D721Med (cell line): Measurements from ENCODE around the gene XIRP2.

Experiments used
- DNase-seq: peaks from one replicate; pipeline ENCODE4 v3.0.0; 2011; ENCODE audit warnings: low spot score; ENCODE audit not compliant: insufficient read length
- FAIRE-seq: peaks from 2 replicates; lab custom pipeline; 2011; peaks lifted over from hg19 to GRCh38; lab: Jason Lieb, UNC
- CTCF ChIP-seq: IDR thresholded peaks from 2 replicates; pipeline ENCODE4 v1.5.1; 2012; ENCODE audit warnings: mild to moderate bottlenecking, control low read depth; ENCODE audit not compliant: insufficient read depth; ENCODE audit errors: missing control alignments

Gene XIRP2

DNA sequence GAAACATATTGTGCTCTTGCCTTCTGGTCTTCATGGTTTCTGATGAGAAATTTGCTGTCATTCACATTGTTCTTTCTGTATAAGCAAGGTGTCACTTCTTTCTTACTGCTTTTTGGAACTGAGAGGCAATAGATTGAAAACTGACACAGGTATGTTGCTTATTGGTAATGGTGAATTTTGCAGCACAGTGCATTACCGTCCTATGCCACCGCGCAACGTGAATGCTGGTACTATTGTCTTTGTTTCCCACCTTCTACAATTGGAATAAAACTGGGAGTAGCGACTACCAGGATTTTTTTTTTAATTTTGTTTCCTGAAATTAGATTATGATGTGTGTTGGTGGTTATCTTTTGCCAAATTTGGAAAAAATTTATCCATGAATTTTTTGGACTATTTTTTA is 11.4 kb downstream of the XIRP2 start:
- no peak for FAIRE-seq
- TF ChIP-seq CTCF: no peak
- DNase-seq: no peak

DNA sequence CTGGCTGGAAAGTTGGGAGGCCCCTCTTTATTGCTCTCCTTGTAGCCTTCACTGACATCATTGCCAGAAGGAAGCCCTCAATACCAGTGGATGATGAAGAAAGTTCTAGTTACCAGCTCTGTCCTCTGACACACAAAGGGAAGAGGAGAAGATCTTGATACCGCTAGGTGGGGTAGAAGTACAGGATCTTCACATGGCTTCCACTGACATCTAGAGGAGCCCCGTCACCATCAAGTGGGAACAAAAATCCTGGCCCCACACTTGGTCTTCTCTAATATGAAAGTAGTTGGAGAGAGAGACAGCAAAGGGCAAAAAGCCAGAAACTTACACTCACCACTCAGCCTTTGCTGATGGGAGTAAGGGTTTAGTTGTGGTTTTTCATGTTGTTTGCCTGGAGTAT is 12.4 kb downstream of the XIRP2 start:
- no peak for FAIRE-seq
- TF ChIP-seq CTCF: no peak
- DNase-seq: no peak

- FAIRE-seq (no peak), DNase-seq (no peak)
- no peak for TF ChIP-seq CTCF
Observed at GRCh38 chr2:166901336-166901735, 13.1 kb downstream of the XIRP2 start.

DNA sequence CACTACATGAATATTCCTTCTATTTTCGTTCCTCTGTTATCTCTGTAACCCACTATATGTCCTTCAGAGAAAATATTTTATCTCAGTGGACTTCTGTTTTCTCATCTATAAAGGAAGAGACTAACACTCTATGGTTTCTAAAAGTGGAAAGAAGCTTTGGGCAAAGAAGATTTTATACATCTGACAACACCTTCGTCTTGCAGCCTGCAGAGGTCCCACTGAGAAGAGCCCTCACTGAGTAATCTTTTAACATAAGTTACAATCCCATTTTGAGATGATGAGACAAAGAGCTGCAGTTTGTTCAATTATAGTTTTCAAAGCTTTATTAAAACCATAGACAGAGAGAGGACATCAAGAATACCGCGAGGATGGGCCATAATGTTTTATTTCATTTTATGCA is 28.7 kb downstream of the XIRP2 start:
- no peak for TF ChIP-seq CTCF
- no peak for FAIRE-seq
- no peak for DNase-seq

GRCh38 chr2:166917415-166917814 is 29.1 kb downstream of the XIRP2 start:
- FAIRE-seq: no peak
- no peak for TF ChIP-seq CTCF
- DNase-seq: no peak

DNA sequence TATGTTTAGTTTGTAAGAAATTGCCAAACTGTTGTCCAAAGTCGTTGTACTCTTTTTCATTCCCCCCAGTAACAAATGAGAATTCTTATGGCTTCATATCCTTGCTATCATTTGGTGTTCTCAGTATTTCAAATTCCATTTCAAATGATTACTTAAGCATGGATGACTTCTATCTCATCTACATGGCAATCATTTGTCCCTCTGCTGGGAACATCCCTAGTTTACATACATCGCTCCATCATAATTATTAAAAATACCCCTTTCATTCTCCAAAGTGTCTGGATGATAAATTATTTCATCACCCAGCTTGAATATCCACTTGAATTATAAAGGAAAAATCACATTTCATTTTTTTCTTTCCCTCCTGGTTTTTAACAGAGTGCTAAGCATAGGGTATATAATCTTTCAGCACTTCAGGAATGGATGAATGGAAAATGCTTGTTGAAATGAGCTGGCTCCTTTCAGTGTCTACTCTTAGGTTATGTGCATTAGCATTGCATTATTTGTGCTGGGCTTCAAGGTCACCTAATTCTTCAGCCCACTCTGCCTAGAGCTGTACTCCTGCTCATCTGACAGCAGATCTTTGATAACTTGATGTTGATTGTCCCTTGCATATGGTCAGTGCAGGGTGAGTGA is 33.1 kb downstream of the XIRP2 start:
- TF ChIP-seq CTCF: no peak
- FAIRE-seq: no peak

DNA sequence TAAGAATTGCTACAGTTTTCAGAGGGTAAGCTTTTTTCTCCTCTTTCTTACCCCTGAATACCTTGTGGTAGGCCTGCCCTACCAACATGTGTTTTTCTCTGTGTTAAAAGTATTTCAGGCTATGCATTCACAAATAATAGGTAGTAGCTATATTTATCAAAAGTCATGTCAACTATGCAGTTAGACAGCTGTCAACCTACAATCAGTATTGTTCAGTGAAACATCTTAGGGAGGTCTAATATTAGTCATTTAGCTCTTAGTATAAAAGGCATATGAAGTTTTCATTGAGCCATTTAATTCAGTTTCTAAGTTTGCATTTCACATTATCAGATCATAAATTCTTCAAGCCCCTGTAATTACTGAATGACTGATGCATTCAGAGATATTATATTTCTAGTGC is 36.7 kb downstream of the XIRP2 start:
- no peak for FAIRE-seq
- TF ChIP-seq CTCF: no peak
- DNase-seq: no peak

More for the DNA sequence above, 33.1 kb downstream of the XIRP2 start:
- DNase-seq: no peak
